Ascending aorta (tissue), 2 donors: ENCODE data around the gene NSA2. TPM values are rescaled to one million over a fixed set of nuclear protein-coding genes. Genes with fewer than 3 reads are reported as not detected.

Source experiments
- DNase-seq, 2 donors: peaks; one replicate each; pipeline ENCODE4 v3.0.0-alpha.2; 2019; ENCODE audit warnings: low spot score in 2 of 2
- H3K27ac ChIP-seq, 2 donors: fragments of 200-600 bp; sonication (generic); one replicate each; pipeline ENCODE4 v1.5.1; 2016 to 2017; ENCODE audit warnings: mild to moderate bottlenecking in 1 of 2
- H3K27me3 ChIP-seq: fragments of 200-600 bp; sonication (generic); one replicate; pipeline ENCODE4 v1.5.1; 2017
- H3K36me3 ChIP-seq, 2 donors: fragments of 200-600 bp; sonication (generic); one replicate each; pipeline ENCODE4 v1.5.1; 2016
- H3K4me1 ChIP-seq, 2 donors: fragments of 200-600 bp; sonication (generic); one replicate each; pipeline ENCODE4 v1.5.1; 2016 to 2017; ENCODE audit warnings: mild to moderate bottlenecking in 1 of 2
- H3K4me3 ChIP-seq, 2 donors: fragments of 200-600 bp; sonication (generic); one replicate each; pipeline ENCODE4 v1.5.1; 2016 to 2017; ENCODE audit warnings: mild to moderate bottlenecking in 1 of 2
- H3K9me3 ChIP-seq, 2 donors: fragments of 200-600 bp; sonication (generic); one replicate each; pipeline ENCODE4 v1.5.1; 2016
- CTCF ChIP-seq, 3 experiments: fragments of 200-600 bp in 2 of 3; fragments of 450-650 bp in 1 of 3; sonication (generic) in 2 of 3; IDR thresholded peaks; one replicate each; pipeline ENCODE4 v1.5.1; 2016 to 2019; ENCODE audit warnings: antibody characterized with exemption in 3 of 3, mild to moderate bottlenecking in 1 of 3, moderate library complexity in 1 of 3
- intact Hi-C: fragments of 100-400 bp; cut with DNase I; formaldehyde crosslinking; loops from one replicate; pipeline ENCODE4 v1.15.1; 2023
- total RNA-seq: library from RNA; depleted of rRNA; stranded (reverse); fragments of >200 nt; gene quantifications from one replicate; pipeline ENCODE4 v1.1.0, GENCODE V29; 2016

The NSA2 gene
- 103 TPM for total RNA-seq

- Histone ChIP-seq H3K4me1 (peaks cover 7 to 20% of the 10 kb centered on the region in 2 donors), H3K36me3 (peaks cover 26 to 27% of the 10 kb centered on the region in 2 donors), H3K4me3 (peak within 1 kb of the TSS; percentile 88 to 96), H3K9me3 (no peaks in the 10 kb centered on the region), H3K27ac (peak within 1 kb of the TSS; percentile 80 to 91), H3K27me3 (no peaks in the 10 kb centered on the region)
- no peak for TF ChIP-seq CTCF (IDR thresholded peaks at IDR 0.05)
- peak; percentile 50 to 94 for DNase-seq
- intact Hi-C loops = loop anchor here (1.0 to 10.0 kb wide), 6 partner anchors 80 to 570 kb away; partner anchors contain the start of genes ANKRD31, GCNT4 and HMGCR
Observed at GRCh38 chr5:74766849-74767578, at the start of gene NSA2, which contains the start of gene GFM2. TSS of gene NSA2 (plus strand) at chr5:74767249. CDS start at chr5:74767361, 112 bp downstream. TSS of gene GFM2 (minus strand) at chr5:74767117. CDS start at chr5:74763742, 3,375 bp downstream.

- no peak for DNase-seq
- H3K4me1 ChIP-seq = no peaks in the 10 kb centered on the region
- H3K27ac ChIP-seq = no peak overlapping the region
- peaks cover 28 to 78% of the 10 kb centered on the region in 2 donors for H3K36me3 ChIP-seq
- TF ChIP-seq CTCF (IDR thresholded peaks at IDR 0.05) = no peak
- H3K27me3 ChIP-seq = no peaks in the 10 kb centered on the region
- no peak overlapping the region for H3K4me3 ChIP-seq
- intact Hi-C loops = no loop called here
- H3K9me3 ChIP-seq = no peaks in the 10 kb centered on the region
Observed at GRCh38 chr5:74717596-74717995, 49.5 kb upstream of the NSA2 start.

- H3K4me3 ChIP-seq = no peak overlapping the region
- H3K27ac ChIP-seq = peak overlapping the region in 1 of 2 donors; percentile 18
- H3K27me3 ChIP-seq = no peaks in the 10 kb centered on the region
- H3K9me3 ChIP-seq = no peaks in the 10 kb centered on the region
- no peak for DNase-seq
- intact Hi-C loops = no loop called here
- H3K36me3 ChIP-seq = peaks cover 47 to 68% of the 10 kb centered on the region in 2 donors
- no peak for TF ChIP-seq CTCF (IDR thresholded peaks at IDR 0.05)
- no peaks in the 10 kb centered on the region for H3K4me1 ChIP-seq
Observed at GRCh38 chr5:74722271-74722670, 44.8 kb upstream of the NSA2 start.

GRCh38 chr5:74725331-74725730, 41.7 kb upstream of the NSA2 start:
- no peaks in the 10 kb centered on the region for H3K9me3 ChIP-seq
- H3K27ac ChIP-seq = no peak overlapping the region
- TF ChIP-seq CTCF (IDR thresholded peaks at IDR 0.05) = no peak
- H3K4me1 ChIP-seq = no peaks in the 10 kb centered on the region
- intact Hi-C loops = no loop called here
- no peak overlapping the region for H3K4me3 ChIP-seq
- no peaks in the 10 kb centered on the region for H3K27me3 ChIP-seq
- peaks cover 42 to 59% of the 10 kb centered on the region in 2 donors for H3K36me3 ChIP-seq
- DNase-seq = no peak

- no peaks in the 10 kb centered on the region for H3K27me3 ChIP-seq
- peaks cover 39 to 68% of the 10 kb centered on the region in 2 donors for H3K36me3 ChIP-seq
Observed at GRCh38 chr5:74736759-74737158, 30.3 kb upstream of the NSA2 start.

More at GRCh38 chr5:74736759-74737158, 30.3 kb upstream of the NSA2 start:
- DNase-seq = no peak
- Histone ChIP-seq H3K4me3 (no peak overlapping the region), H3K4me1 (no peaks in the 10 kb centered on the region), H3K9me3 (no peaks in the 10 kb centered on the region), H3K27ac (no peak overlapping the region)
- intact Hi-C loops = no loop called here
- no peak for TF ChIP-seq CTCF (IDR thresholded peaks at IDR 0.05)
